GM21423 (cell line): ENCODE measurements around the gene DNM1L.
"Not testable (repeated sequence)": the region's sequence is repeated elsewhere in the genome, so short reads cannot be mapped to it uniquely, and the experiment has no call there.

Experiments used
- ATAC-seq: cut with Tn5 transposase; IDR thresholded peaks from one replicate; pipeline ENCODE4 v1.9.1; 2021; ENCODE audit warnings: mild to moderate bottlenecking, moderate library complexity; ENCODE audit not compliant: unreplicated experiment

Gene DNM1L

DNA sequence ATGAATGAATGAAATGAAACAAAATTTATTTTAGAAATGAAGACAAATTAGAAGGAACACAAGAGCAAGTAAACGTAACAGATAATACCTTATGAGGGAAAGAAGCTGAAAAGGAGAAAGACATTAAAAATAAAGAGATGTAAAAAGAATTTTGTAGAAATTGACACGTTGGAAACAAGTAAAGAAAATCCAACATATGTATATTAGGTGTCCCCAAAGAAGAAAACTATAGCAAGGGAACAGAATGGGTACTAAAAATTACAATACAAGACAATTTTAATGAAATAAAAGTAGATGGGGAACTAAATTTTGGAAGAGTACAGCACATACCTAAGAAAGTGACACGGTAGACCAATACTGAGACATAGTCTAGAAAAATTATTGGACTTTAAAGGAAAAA is 16.7 kb downstream of the DNM1L start:
- no peak for ATAC-seq

DNA sequence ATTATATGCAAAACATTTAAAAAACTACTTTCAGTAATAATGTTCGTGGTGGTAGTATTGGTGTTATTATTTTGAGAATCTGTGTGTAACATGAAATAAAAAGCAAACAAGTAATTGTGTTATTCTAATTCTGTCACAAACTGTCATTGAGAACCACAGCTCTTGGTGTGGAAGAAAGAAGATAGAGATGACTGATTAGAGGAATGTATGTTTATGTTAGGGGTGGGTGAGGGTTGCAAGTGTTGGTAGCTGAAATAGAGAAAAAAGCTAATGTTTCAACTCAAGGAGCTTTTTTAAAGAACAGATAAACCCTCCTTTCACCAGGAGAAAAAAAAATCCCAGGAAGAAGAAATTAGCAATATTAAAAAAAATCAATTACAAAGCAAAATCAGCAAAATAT is 18.3 kb downstream of the DNM1L start:
- no peak for ATAC-seq

DNA sequence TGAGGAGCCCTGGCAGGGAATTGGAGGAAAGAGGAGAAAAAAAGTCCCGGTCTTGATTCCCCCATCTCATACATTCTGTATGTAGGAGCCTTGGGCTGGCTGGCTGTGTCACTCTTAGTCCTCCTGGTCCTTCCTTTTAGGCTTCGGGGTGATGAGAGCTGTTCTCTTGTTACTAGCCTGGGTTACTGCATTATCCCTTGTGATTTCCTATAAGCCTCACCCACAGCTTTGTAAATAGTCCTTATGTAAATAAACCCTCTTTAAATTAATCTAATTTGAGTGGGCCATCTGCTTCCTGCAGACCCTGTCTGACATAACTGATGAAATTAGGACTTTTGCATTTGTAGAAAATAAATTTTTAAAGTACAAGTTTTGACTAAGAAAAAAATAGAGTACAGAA is 19.2 kb downstream of the DNM1L start:
- no peak for ATAC-seq

- not testable (repeated sequence) for ATAC-seq
Measured at GRCh38 chr12:32699437-32699836, 20.3 kb downstream of the DNM1L start.

DNA sequence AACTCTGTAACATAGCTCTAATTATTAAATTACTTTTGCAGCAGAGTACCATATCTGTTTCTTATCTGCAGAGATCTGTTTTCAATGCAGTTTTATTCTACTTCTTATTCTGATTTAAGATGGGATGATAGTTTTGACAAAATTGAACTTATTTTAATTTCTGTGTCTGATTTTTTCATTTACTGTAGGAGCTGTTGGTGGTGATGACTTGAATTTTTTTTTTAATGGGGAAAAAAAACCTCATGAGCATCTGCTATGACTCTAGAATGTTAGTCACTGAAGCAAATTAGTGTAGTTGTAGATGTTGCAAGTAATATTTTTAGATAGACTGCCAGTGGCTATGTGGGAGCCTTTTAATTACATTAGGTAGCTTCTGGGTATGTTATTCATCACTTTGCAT is 23.4 kb downstream of the DNM1L start:
- ATAC-seq, result no peak

DNA sequence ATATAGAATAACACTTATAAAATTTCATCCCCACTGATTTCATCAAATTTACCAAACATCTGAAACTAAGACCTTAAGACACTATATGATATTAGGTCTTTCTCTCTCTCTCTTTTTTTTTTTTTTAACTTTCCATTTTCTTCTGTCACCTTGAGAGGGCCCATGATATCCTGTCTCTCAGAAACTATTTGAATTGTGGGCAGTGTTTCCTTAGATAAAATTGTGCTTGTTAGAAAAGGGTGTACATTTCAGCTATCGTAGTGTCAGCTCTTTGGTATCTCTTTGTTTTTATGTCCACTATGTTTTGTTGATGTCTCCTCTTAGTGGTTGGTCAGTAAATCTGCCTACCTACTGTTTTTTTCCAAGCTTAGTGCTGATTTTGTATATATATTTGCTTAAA is 23.8 kb downstream of the DNM1L start:
- ATAC-seq, result no peak

DNA sequence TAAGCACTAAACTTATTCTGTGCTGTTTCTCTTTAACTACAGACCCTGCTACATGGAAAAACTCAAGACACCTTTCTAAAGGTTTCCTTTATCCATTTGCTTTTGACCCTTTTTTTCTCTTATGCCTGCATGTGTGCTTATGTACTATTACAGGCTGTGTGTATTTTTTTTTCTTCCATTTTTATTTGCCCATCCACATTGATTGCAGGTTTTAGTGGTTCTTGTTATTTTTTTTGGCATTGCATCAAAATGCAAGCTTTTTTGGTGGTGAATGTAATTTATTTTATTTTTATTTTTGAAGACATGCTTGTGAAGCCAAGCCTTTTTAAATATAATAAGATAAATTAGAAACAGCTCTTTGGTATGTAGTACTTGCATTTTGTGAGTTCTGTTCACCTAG is 26.7 kb downstream of the DNM1L start:
- ATAC-seq, result no peak

DNA sequence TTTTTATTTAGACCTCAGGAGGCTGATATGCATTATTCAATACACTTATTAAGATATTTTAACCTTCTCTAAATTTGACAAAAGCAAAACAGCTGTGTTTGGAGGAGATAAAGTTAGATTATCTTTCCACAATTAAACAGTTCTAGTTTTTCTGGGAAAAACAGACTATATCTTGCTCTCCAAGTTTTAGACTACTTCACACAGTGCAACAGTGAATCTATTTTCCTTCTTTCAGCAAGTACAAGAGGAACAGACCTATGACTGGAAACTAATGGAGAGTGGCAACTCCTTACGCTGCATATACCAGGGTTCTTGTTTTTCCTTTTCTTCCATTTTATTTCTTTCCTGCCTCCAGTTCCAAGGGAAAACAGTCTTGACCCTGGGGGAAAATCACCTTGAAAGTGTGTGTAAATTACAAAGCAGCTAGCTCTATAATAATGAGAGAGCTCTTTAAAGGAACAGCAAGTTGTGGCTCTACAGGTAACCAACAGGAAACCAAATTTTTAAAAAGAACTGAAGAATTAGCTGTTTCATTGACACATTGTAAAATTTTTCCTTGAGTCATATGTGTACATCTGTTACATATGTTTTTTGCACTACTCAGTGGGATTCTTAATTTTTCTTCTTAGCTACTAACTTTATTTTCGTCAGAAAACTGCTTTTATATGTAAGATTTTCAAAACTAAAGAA is 27.4 kb downstream of the DNM1L start:
- no peak for ATAC-seq

- ATAC-seq, result no peak
Measured at GRCh38 chr12:32708926-32709325, 29.8 kb downstream of the DNM1L start.

GRCh38 chr12:32714772-32715171 is 35.7 kb downstream of the DNM1L start:
- ATAC-seq, result no peak

- ATAC-seq, result no peak
Measured at GRCh38 chr12:32718926-32719325, 39.8 kb downstream of the DNM1L start.

- ATAC-seq, result not testable (repeated sequence)
Measured at GRCh38 chr12:32725308-32725707, 46.2 kb downstream of the DNM1L start.

DNA sequence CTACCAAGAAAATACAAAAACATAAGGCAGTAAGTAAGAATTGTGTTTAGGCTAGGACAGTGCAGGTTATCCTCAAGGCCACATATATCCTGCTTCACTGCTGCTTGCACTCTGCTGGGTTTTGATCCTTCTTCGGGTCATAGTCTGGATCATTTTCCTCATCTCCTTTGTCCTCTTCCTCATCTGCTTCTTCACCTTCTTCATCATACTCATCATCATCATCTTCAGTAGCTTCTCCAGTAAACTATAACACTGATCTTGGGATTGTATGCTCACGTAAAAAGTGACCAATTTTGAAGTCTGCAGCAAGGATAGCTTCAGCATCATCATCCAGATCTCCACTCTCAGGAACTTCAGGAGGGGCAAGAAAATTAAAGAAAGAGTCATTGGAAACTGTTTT is 47.2 kb downstream of the DNM1L start:
- ATAC-seq, result no peak

GRCh38 chr12:32727237-32727636 is 48.1 kb downstream of the DNM1L start:
- ATAC-seq, result no peak

GRCh38 chr12:32734952-32735351 is 55.9 kb downstream of the DNM1L start:
- ATAC-seq, result no peak

GRCh38 chr12:32736445-32736844 is 57.3 kb downstream of the DNM1L start:
- ATAC-seq, result no peak

DNA sequence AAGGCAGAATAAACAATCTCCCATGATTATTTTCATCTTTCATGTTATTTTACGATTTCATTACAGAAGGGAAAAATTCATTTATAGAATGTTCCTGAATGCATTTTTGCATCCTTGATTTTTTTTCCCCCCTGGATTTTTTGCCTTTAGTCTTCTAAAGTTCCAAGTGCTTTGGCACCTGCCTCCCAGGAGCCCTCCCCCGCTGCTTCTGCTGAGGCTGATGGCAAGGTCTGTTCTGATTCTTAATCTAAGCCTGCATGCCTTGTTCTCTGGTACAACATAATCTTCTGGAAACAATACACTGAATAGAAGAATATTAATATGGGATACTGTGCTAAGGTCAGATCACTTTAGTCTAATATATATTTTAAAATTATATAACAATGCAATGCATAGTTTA is 58.6 kb downstream of the DNM1L start:
- no peak for ATAC-seq

DNA sequence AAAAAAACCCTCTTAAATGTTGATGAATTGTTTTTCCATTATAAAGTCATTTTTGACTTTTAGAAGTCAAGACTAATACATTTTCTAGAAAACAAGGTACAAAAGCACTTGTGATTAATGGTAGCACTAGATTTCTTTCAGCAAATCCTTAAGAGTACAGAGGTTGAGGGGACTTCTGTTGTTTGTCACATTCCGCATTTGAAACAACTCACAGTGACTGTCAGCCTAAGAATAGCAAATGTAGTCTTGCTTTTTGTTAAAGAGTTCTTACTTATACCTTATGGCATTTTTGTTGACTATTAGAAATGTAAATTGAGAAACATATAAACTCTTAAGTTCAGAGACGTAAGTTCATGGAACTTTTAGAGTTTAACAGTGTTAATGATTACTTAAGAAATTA is 60.2 kb downstream of the DNM1L start:
- no peak for ATAC-seq

GRCh38 chr12:32742133-32742532 is 63.0 kb downstream of the DNM1L start:
- ATAC-seq, result no peak

- ATAC-seq, result no peak
Measured at GRCh38 chr12:32743264-32743663, 64.2 kb downstream of the DNM1L start.

DNA sequence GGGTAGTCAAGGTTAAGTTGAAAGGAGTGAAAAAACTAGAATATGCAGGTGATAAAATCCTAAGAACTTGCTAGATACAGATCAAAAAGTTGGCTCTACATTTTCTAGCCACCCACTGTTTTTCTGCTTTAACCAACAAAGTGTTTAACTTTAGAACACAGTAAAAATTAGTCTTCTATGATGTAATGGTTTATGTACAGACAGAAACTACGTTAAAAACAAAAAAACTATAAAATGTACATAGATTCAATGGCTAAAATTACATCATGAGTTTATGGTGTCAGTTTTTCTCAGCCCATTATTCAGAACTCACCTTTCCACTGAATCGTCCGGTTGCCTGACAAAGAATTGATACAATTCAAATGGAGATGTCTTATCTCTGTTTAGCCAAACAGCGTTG is 74.5 kb downstream of the DNM1L start:
- ATAC-seq, result no peak

DNA sequence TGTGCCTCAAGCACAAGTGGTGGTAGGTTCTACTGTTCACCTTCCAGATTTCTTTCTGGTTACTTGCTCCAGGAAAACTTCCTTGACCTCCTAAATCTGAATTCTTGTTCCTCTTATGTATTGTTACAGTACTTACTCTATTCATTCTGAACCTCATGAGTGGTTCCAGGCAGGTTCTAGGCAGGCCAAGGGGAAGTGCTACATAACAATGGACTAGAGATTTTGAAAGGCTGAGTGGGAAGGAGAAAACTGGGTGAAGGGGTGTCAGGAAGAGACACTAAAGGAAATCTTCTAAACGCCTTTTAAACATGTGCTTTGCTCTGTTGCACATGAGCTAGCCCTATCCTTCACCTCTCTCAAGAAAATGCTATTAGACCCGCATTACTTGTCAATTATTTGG is 75.0 kb downstream of the DNM1L start:
- ATAC-seq, result no peak

- ATAC-seq, result peak; percentile 75
Measured at GRCh38 chr12:32755051-32755653, 76.1 kb downstream of the DNM1L start.
